ENCODE results near the gene FBRSL1.

The FBRSL1 gene

GRCh38 chr12:132549059-132549458 is 59.1 kb downstream of the FBRSL1 start:
- Histone ChIP-seq H3K27me3 (replicated peaks; ENCODE audit: insufficient read depth, low read length) (no peaks in the 10 kb centered on the region), H3K4me1 (ENCODE audit: low read length) (no peaks in the 10 kb centered on the region), H4K20me1 (ENCODE audit: insufficient read depth, low read length) (no peaks in the 10 kb centered on the region), H3K27ac (ENCODE audit: low read length) (no peak overlapping the region), H3K4me2 (ENCODE audit: low read depth, low read length) (no peak overlapping the region), H3F3A (ENCODE audit: insufficient read depth, low read length) (no peaks in the 10 kb centered on the region), H3K9me2 (replicated peaks; ENCODE audit: insufficient read depth, low read length) (no peaks in the 10 kb centered on the region), H3K9me3 (replicated peaks; ENCODE audit: insufficient read depth, low read length) (no peaks in the 10 kb centered on the region), H3K9ac (ENCODE audit: low read length) (no peak overlapping the region), H3K4me3 (ENCODE audit: low read length) (no peak overlapping the region), H3K79me2 (ENCODE audit: low read length) (no peaks in the 10 kb centered on the region), H3K36me3 (replicated peaks; ENCODE audit: insufficient read depth, low read length) (no peaks in the 10 kb centered on the region), H2AFZ (ENCODE audit: low read length) (no peak overlapping the region)
- no peak for TF ChIP-seq CTCF (IDR thresholded peaks at IDR 0.05; ENCODE audit: low read length)
- TF ChIP-seq EZH2phosphoT487 (IDR thresholded peaks at IDR 0.05; ENCODE audit: low read length): no peak
- TF ChIP-seq EZH2 (optimal IDR thresholded peaks at IDR 0.05; ENCODE audit: low read depth, low read length): no peak
- DNase-seq: no peak

GRCh38 chr12:132550014-132550802 is 60.3 kb downstream of the FBRSL1 start:
- H3K79me2 ChIP-seq (ENCODE audit: low read length): no peaks in the 10 kb centered on the region
- no peak overlapping the region for H2AFZ ChIP-seq (ENCODE audit: low read length)
- H3F3A ChIP-seq (ENCODE audit: insufficient read depth, low read length): no peaks in the 10 kb centered on the region
- no peaks in the 10 kb centered on the region for H3K9me2 ChIP-seq (replicated peaks; ENCODE audit: insufficient read depth, low read length)
- H3K9me3 ChIP-seq (replicated peaks; ENCODE audit: insufficient read depth, low read length): no peaks in the 10 kb centered on the region
- no peaks in the 10 kb centered on the region for H4K20me1 ChIP-seq (ENCODE audit: insufficient read depth, low read length)
- no peak for DNase-seq
- no peak overlapping the region for H3K4me2 ChIP-seq (ENCODE audit: low read depth, low read length)
- H3K27me3 ChIP-seq (replicated peaks; ENCODE audit: insufficient read depth, low read length): no peaks in the 10 kb centered on the region
- H3K9ac ChIP-seq (ENCODE audit: low read length): no peak overlapping the region
- H3K27ac ChIP-seq (ENCODE audit: low read length): no peak overlapping the region
- no peaks in the 10 kb centered on the region for H3K4me1 ChIP-seq (ENCODE audit: low read length)
- H3K4me3 ChIP-seq (ENCODE audit: low read length): no peak overlapping the region
- H3K36me3 ChIP-seq (replicated peaks; ENCODE audit: insufficient read depth, low read length): no peaks in the 10 kb centered on the region
- TF ChIP-seq EZH2 (optimal IDR thresholded peaks at IDR 0.05; ENCODE audit: low read depth, low read length) (no peak), EZH2phosphoT487 (IDR thresholded peaks at IDR 0.05; ENCODE audit: low read length) (no peak), CTCF (IDR thresholded peaks at IDR 0.05; ENCODE audit: low read length) (no peak)

GRCh38 chr12:132550830-132551640 is 61.1 kb downstream of the FBRSL1 start:
- Histone ChIP-seq H3F3A (ENCODE audit: insufficient read depth, low read length) (no peaks in the 10 kb centered on the region), H3K79me2 (ENCODE audit: low read length) (no peaks in the 10 kb centered on the region), H3K27ac (ENCODE audit: low read length) (no peak overlapping the region), H3K4me1 (ENCODE audit: low read length) (no peaks in the 10 kb centered on the region), H3K36me3 (replicated peaks; ENCODE audit: insufficient read depth, low read length) (no peaks in the 10 kb centered on the region), H3K4me3 (ENCODE audit: low read length) (no peak overlapping the region), H3K4me2 (ENCODE audit: low read depth, low read length) (no peak overlapping the region), H3K27me3 (replicated peaks; ENCODE audit: insufficient read depth, low read length) (no peaks in the 10 kb centered on the region), H3K9ac (ENCODE audit: low read length) (no peak overlapping the region), H4K20me1 (ENCODE audit: insufficient read depth, low read length) (no peaks in the 10 kb centered on the region), H2AFZ (ENCODE audit: low read length) (no peak overlapping the region), H3K9me2 (replicated peaks; ENCODE audit: insufficient read depth, low read length) (no peaks in the 10 kb centered on the region), H3K9me3 (replicated peaks; ENCODE audit: insufficient read depth, low read length) (no peaks in the 10 kb centered on the region)
- DNase-seq: no peak
- TF ChIP-seq CTCF (IDR thresholded peaks at IDR 0.05; ENCODE audit: low read length) (no peak), EZH2phosphoT487 (IDR thresholded peaks at IDR 0.05; ENCODE audit: low read length) (no peak), EZH2 (optimal IDR thresholded peaks at IDR 0.05; ENCODE audit: low read depth, low read length) (no peak)
